PFSK-1 (cell line): ENCODE measurements around the gene PIK3CG.

Experiments used
- POLR2AphosphoS5 ChIP-seq: IDR thresholded peaks from 2 replicates; pipeline ENCODE4 v1.6.1; 2012; ENCODE audit warnings: low read depth, mild to moderate bottlenecking, control low read depth, low read length, moderate library complexity
- REST ChIP-seq, 2 experiments: IDR thresholded peaks; 2 replicates each; pipeline versions ENCODE4 v1.6.1 to v1.8.0; 2011 to 2012; ENCODE audit warnings: low read depth in 2 of 2, low read length in 2 of 2, control low read depth in 1 of 2, inconsistent platforms in 1 of 2, mild to moderate bottlenecking in 1 of 2, moderate library complexity in 1 of 2; ENCODE audit not compliant: insufficient read depth in 1 of 2
- SIN3A ChIP-seq: IDR thresholded peaks from 2 replicates; pipeline ENCODE4 v1.6.1; 2012; ENCODE audit warnings: mild to moderate bottlenecking, low read length, moderate library complexity, borderline replicate concordance; ENCODE audit not compliant: insufficient read depth
- TAF1 ChIP-seq: IDR thresholded peaks from 2 replicates; pipeline ENCODE4 v1.6.1; 2012; ENCODE audit warnings: low read length, control low read depth, borderline replicate concordance; ENCODE audit not compliant: insufficient read depth

- no peak for TF ChIP-seq SIN3A
- TF ChIP-seq REST (IDR thresholded peaks at IDR 0.05; ENCODE audit: insufficient read depth in 1 of 2, low read depth in 2 of 2, low read length in 2 of 2) = no peak
- TF ChIP-seq TAF1 = no peak
- no peak for TF ChIP-seq POLR2AphosphoS5
Observed at GRCh38 chr7:106895246-106895864, 30.3 kb downstream of the PIK3CG start.
